HEK293 (cell line): ENCODE measurements around the gene CD164.

Experiments used
- BCL11A ChIP-seq: fragments of 450-650 bp; formaldehyde crosslinking; IDR thresholded peaks from 2 replicates; pipeline ENCODE4 v1.5.1; 2016; ENCODE audit warnings: low read depth, missing biosample characterization, missing genetic modification characterization
- GFI1B ChIP-seq: fragments of 450-650 bp; formaldehyde crosslinking; IDR thresholded peaks from 2 replicates; pipeline ENCODE4 v1.5.1; 2016; ENCODE audit warnings: missing biosample characterization, missing genetic modification characterization
- GLI2 ChIP-seq: fragments of 450-650 bp; formaldehyde crosslinking; IDR thresholded peaks from 2 replicates; pipeline ENCODE4; 2017; ENCODE audit warnings: missing biosample characterization, missing genetic modification characterization, low read depth, borderline replicate concordance
- GLIS1 ChIP-seq: fragments of 450-650 bp; formaldehyde crosslinking; IDR thresholded peaks from 2 replicates; pipeline ENCODE4 v1.5.1; 2016; ENCODE audit warnings: missing biosample characterization, missing genetic modification characterization
- IKZF3 ChIP-seq: fragments of 450-650 bp; IDR thresholded peaks from 2 replicates; pipeline ENCODE4 v1.5.0; 2018; ENCODE audit warnings: missing biosample characterization, mild to moderate bottlenecking, missing genetic modification characterization, moderate library complexity
- KLF17 ChIP-seq: fragments of 450-650 bp; formaldehyde crosslinking; IDR thresholded peaks from 2 replicates; pipeline ENCODE4 v1.5.1; 2016; ENCODE audit warnings: missing biosample characterization, missing genetic modification characterization
- PATZ1 ChIP-seq: fragments of 450-650 bp; formaldehyde crosslinking; IDR thresholded peaks from 2 replicates; pipeline ENCODE4 v1.5.1; 2016; ENCODE audit warnings: missing biosample characterization, missing genetic modification characterization
- SP2 ChIP-seq: fragments of 450-650 bp; formaldehyde crosslinking; IDR thresholded peaks from 2 replicates; pipeline ENCODE4 v1.5.1; 2016; ENCODE audit warnings: missing biosample characterization, missing genetic modification characterization
- TSHZ1 ChIP-seq: fragments of 450-650 bp; formaldehyde crosslinking; IDR thresholded peaks from 2 replicates; pipeline ENCODE4 v1.5.1; 2016; ENCODE audit warnings: missing biosample characterization, missing genetic modification characterization, borderline replicate concordance
- ZBTB17 ChIP-seq: fragments of 450-650 bp; formaldehyde crosslinking; IDR thresholded peaks from 2 replicates; pipeline ENCODE4 v1.5.1; 2016; ENCODE audit warnings: missing biosample characterization, missing genetic modification characterization
- ZBTB49 ChIP-seq: fragments of 450-650 bp; formaldehyde crosslinking; IDR thresholded peaks from 2 replicates; pipeline ENCODE4 v1.5.1; 2016; ENCODE audit warnings: missing biosample characterization, missing genetic modification characterization, low read depth
- ZNF155 ChIP-seq: fragments of 450-650 bp; formaldehyde crosslinking; IDR thresholded peaks from 2 replicates; pipeline ENCODE4 v1.5.1; 2016; ENCODE audit warnings: missing biosample characterization, missing genetic modification characterization
- ZNF248 ChIP-seq: fragments of 450-650 bp; formaldehyde crosslinking; IDR thresholded peaks from 2 replicates; pipeline ENCODE4 v1.5.1; 2017; ENCODE audit warnings: missing biosample characterization, missing genetic modification characterization
- ZNF518A ChIP-seq: fragments of 450-650 bp; formaldehyde crosslinking; conservative IDR thresholded peaks from 2 replicates; pipeline ENCODE4 v1.5.1; 2016; ENCODE audit warnings: low read depth, missing biosample characterization, missing genetic modification characterization
- ZNF530 ChIP-seq: fragments of 450-650 bp; formaldehyde crosslinking; IDR thresholded peaks from 2 replicates; pipeline ENCODE4 v1.5.1; 2016; ENCODE audit warnings: low read depth, missing biosample characterization, missing genetic modification characterization
- ZNF560 ChIP-seq: fragments of 450-650 bp; formaldehyde crosslinking; IDR thresholded peaks from 2 replicates; pipeline ENCODE4 v1.5.1; 2017; ENCODE audit warnings: missing biosample characterization, missing genetic modification characterization, borderline replicate concordance
- ZNF701 ChIP-seq: fragments of 450-650 bp; formaldehyde crosslinking; IDR thresholded peaks from 2 replicates; pipeline ENCODE4 v1.5.1; 2016; ENCODE audit warnings: missing biosample characterization, missing genetic modification characterization
- ZNF747 ChIP-seq: fragments of 450-650 bp; formaldehyde crosslinking; IDR thresholded peaks from 2 replicates; pipeline ENCODE4 v1.5.1; 2016; ENCODE audit warnings: missing biosample characterization, missing genetic modification characterization
- ZNF768 ChIP-seq: fragments of 450-650 bp; formaldehyde crosslinking; IDR thresholded peaks from 2 replicates; pipeline ENCODE4 v1.5.1; 2018; ENCODE audit warnings: missing biosample characterization, mild to moderate bottlenecking, missing genetic modification characterization
- ZSCAN4 ChIP-seq: fragments of 450-650 bp; formaldehyde crosslinking; IDR thresholded peaks from 2 replicates; pipeline ENCODE4 v1.5.1; 2017; ENCODE audit warnings: missing biosample characterization, missing genetic modification characterization
- ZSCAN5A ChIP-seq: fragments of 450-650 bp; formaldehyde crosslinking; IDR thresholded peaks from 2 replicates; pipeline ENCODE4 v1.5.1; 2016; ENCODE audit warnings: missing biosample characterization, missing genetic modification characterization

CD164 gene

GRCh38 chr6:109382576-109383437 is 540 bp upstream of the CD164 start (continued):
- TF ChIP-seq ZSCAN4 = 0 out of 2 replicates have a peak, but pooled peaks have one; percentile 7
- TF ChIP-seq IKZF3 = no peak
- TF ChIP-seq GFI1B = no peak
- TF ChIP-seq ZSCAN5A (tag by site-specific recombination) = 0 out of 2 replicates have a peak, but pooled peaks have one; percentile 8
- peak; percentile 28; the same call in 1 of the 2 replicates for TF ChIP-seq KLF17 (tag by site-specific recombination)
- TF ChIP-seq SP2 = peak; percentile 66
- TF ChIP-seq ZBTB49 (tag by site-specific recombination) = peak; percentile 53; the same call in 1 of the 2 replicates
- TF ChIP-seq ZBTB17 = peak; percentile 89
- peak; percentile 99 for TF ChIP-seq PATZ1 (tag by site-specific recombination)
- TF ChIP-seq ZNF701 (tag by site-specific recombination) = no peak
- TF ChIP-seq ZNF248 = no peak
- TF ChIP-seq ZNF560 (tag by site-specific recombination) = no peak
- TF ChIP-seq BCL11A (tag by site-specific recombination) = no peak
- TF ChIP-seq ZNF747 (tag by site-specific recombination) = no peak
- no peak; the same call in 1 of the 2 replicates for TF ChIP-seq GLI2 (tag by site-specific recombination)
- TF ChIP-seq ZNF530 = no peak
- TF ChIP-seq ZNF768 (tag by site-specific recombination) = no peak
- TF ChIP-seq ZNF518A (tag by site-specific recombination) = peak; percentile 56
- TF ChIP-seq ZNF155 = no peak
- no peak for TF ChIP-seq GLIS1 (tag by site-specific recombination)
- TF ChIP-seq TSHZ1 (tag by site-specific recombination) = no peak
